GM06990 (cell line): Measurements from ENCODE around the gene HABP4.
A peak's percentile ranks its signal among the peaks of the same experiment; 100 is the strongest.

Experiments used
- DNase-seq: peaks from one replicate; pipeline ENCODE4 v3.0.0-alpha.2; 2011; ENCODE audit not compliant: insufficient read length; ENCODE audit errors: extremely low read depth
- H3K27me3 ChIP-seq: replicated peaks from 2 replicates; pipeline ENCODE4 v1.6.0; 2011; ENCODE audit warnings: low read length; ENCODE audit not compliant: control insufficient read depth, insufficient read depth
- H3K36me3 ChIP-seq: 2 replicates; pipeline ENCODE4 v1.5.1; 2011; ENCODE audit warnings: low read length; ENCODE audit not compliant: control insufficient read depth, insufficient read depth
- H3K4me3 ChIP-seq: replicated peaks from 2 replicates; pipeline ENCODE4 v1.5.1; 2011; ENCODE audit warnings: low read depth, mild to moderate bottlenecking, control low read depth, low read length
- CTCF ChIP-seq: IDR thresholded peaks from 2 replicates; pipeline ENCODE4 v1.5.1; 2011; ENCODE audit warnings: low read length, control low read depth, mild to moderate bottlenecking, inconsistent platforms; ENCODE audit not compliant: insufficient read depth, poor library complexity, severe bottlenecking

Gene HABP4

GRCh38 chr9:96449845-96450612 lies at the start of gene HABP4:
Gene HABP4 (plus strand): TSS chr9:96450169. CDS start chr9:96450280, 111 bp downstream.
- no peak for TF ChIP-seq CTCF
- no peaks in the 10 kb centered on the region for H3K27me3 ChIP-seq
- H3K4me3 ChIP-seq = peak within 1 kb of the TSS; percentile 76
- no peaks in the 10 kb centered on the region for H3K36me3 ChIP-seq
- peak; percentile 96 for DNase-seq

GRCh38 chr9:96408409-96409280 lies 41.3 kb upstream of the HABP4 start:
- TF ChIP-seq CTCF = no peak
- Histone ChIP-seq H3K27me3 (no peaks in the 10 kb centered on the region), H3K4me3 (no peak overlapping the region), H3K36me3 (no peaks in the 10 kb centered on the region)
- no peak for DNase-seq

- no peaks in the 10 kb centered on the region for H3K36me3 ChIP-seq
These were observed 38.7 kb upstream of the HABP4 start for GRCh38 chr9:96411129-96411838.

GRCh38 chr9:96412174-96412913 lies 37.6 kb upstream of the HABP4 start:
- no peak for DNase-seq
- H3K27me3 ChIP-seq = no peaks in the 10 kb centered on the region
- no peak for TF ChIP-seq CTCF
- no peaks in the 10 kb centered on the region for H3K36me3 ChIP-seq
- H3K4me3 ChIP-seq = no peak overlapping the region

More at GRCh38 chr9:96411129-96411838, 38.7 kb upstream of the HABP4 start:
- no peak overlapping the region for H3K4me3 ChIP-seq
- no peak for DNase-seq
- TF ChIP-seq CTCF = no peak
- H3K27me3 ChIP-seq = no peaks in the 10 kb centered on the region
